ENCODE results near the gene JAKMIP3. TPM values are rescaled to one million over a fixed set of nuclear protein-coding genes. Genes with fewer than 3 reads are reported as not detected.

The JAKMIP3 gene
- polyA plus RNA-seq, 2 of the 4 experiments (the other 2 are of a cell fraction): 3.1 to 4.1 TPM

GRCh38 chr10:132040046-132040445, 25.7 kb upstream of the JAKMIP3 start:
- FAIRE-seq (no peak), ATAC-seq (no peak), DNase-seq (ENCODE audit: low read depth in 1 of 2, low spot score in 1 of 2) (no peak)
- WGBS (ENCODE audit: missing lambda C conversion rate): 90% methylated on average over 9 of the region's 9 CpGs
- no peaks in the 10 kb centered on the region for H3K9me3 ChIP-seq
- POLR2A ChIA-PET: no interaction called here
- no peak for TF ChIP-seq HOXA7 (CRISPR knock-in tag; IDR thresholded peaks at IDR 0.05)
- TF ChIP-seq REST (IDR thresholded peaks at IDR 0.05): no peak
- no peak for TF ChIP-seq ELK1 (IDR thresholded peaks at IDR 0.05; ENCODE audit: low read depth, low read length)
- no peak for TF ChIP-seq TFCP2L1 (CRISPR knock-in tag; IDR thresholded peaks at IDR 0.05)
- no peak for TF ChIP-seq CEBPB (IDR thresholded peaks at IDR 0.05)
- TF ChIP-seq FOXS1 (CRISPR knock-in tag; IDR thresholded peaks at IDR 0.05): no peak
- TF ChIP-seq HOXB5 (CRISPR knock-in tag; IDR thresholded peaks at IDR 0.05): no peak
- TF ChIP-seq ESRRA (IDR thresholded peaks at IDR 0.05; ENCODE audit: borderline replicate concordance, low read length): no peak
- no peak overlapping the region for H3K4me3 ChIP-seq
- H3K4me1 ChIP-seq: 0 out of 3 replicates have a peak, but pooled peaks cover 3% of the 10 kb centered on the region
- H3K27ac ChIP-seq: no peak overlapping the region
- CTCF ChIA-PET: interaction anchor here (0.6 to 5.1 kb wide), 6 partner anchors 8 to 103 kb away, joined by 3 to 25 read pairs (median 12); no protein-coding TSS in a partner anchor
- no peak overlapping the region for H3K4me2 ChIP-seq

GRCh38 chr10:132041340-132041739, 24.4 kb upstream of the JAKMIP3 start:
- FAIRE-seq: no peak
- CTCF ChIA-PET: interaction anchor here (0.7 to 5.1 kb wide), 7 partner anchors 10 to 198 kb away, joined by 3 to 25 read pairs (median 6); no protein-coding TSS in a partner anchor
- POLR2A ChIA-PET: no interaction called here

More at GRCh38 chr10:132041340-132041739, 24.4 kb upstream of the JAKMIP3 start:
- TF ChIP-seq, protein P1, sequence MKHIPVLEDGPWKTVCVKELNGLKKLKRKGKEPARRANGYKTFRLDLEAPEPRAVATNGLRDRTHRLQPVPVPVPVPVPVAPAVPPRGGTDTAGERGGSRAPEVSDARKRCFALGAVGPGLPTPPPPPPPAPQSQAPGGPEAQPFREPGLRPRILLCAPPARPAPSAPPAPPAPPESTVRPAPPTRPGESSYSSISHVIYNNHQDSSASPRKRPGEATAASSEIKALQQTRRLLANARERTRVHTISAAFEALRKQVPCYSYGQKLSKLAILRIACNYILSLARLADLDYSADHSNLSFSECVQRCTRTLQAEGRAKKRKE (CRISPR knock-in tag; IDR thresholded peaks at IDR 0.05; ENCODE audit: low read depth): no peak
- TF ChIP-seq POLR2A (IDR thresholded peaks at IDR 0.05; ENCODE audit: low read length) (no peak), RAD21 (conservative IDR thresholded peaks at IDR 0.05 in 1 of 2, IDR thresholded peaks at IDR 0.05 in 1 of 2) (no peak), RNF2 (IDR thresholded peaks at IDR 0.05; ENCODE audit: borderline replicate concordance, low read depth) (no peak), BHLHE40 (IDR thresholded peaks at IDR 0.05; ENCODE audit: low read depth, low read length) (no peak), E2F6 (IDR thresholded peaks at IDR 0.05; ENCODE audit: borderline replicate concordance, low read depth) (no peak), SREBF2 (IDR thresholded peaks at IDR 0.05) (no peak)
- TF ChIP-seq, protein P2, sequence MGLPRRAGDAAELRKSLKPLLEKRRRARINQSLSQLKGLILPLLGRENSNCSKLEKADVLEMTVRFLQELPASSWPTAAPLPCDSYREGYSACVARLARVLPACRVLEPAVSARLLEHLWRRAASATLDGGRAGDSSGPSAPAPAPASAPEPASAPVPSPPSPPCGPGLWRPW (IDR thresholded peaks at IDR 0.05): no peak
- no peak overlapping the region for H3K4me2 ChIP-seq
- H3K4me1 ChIP-seq: 0 out of 3 replicates have a peak, but pooled peaks cover 3% of the 10 kb centered on the region
- no peak overlapping the region for H3K4me3 ChIP-seq
- WGBS (ENCODE audit: missing lambda C conversion rate): 71% methylated on average over 15 of the region's 15 CpGs
- no peaks in the 10 kb centered on the region for H3K9me3 ChIP-seq
- DNase-seq (ENCODE audit: low read depth in 1 of 2, low spot score in 1 of 2): no peak
- no peak overlapping the region for H3K27ac ChIP-seq
- ATAC-seq: no peak
